ENCODE measurements around the gene PICALM.

PICALM gene

GRCh38 chr11:86073948-86074347 lies 5.1 kb upstream of the PICALM start:
- no peak for DNase-seq (ENCODE audit: low read depth)

- no peak for DNase-seq (ENCODE audit: low read depth)
Measured at GRCh38 chr11:86072211-86072610, 3.3 kb upstream of the PICALM start.

GRCh38 chr11:86070142-86071056 lies 1.5 kb upstream of the PICALM start:
- DNase-seq (ENCODE audit: low read depth), result no peak

GRCh38 chr11:86069408-86070101 lies 671 bp upstream of the PICALM start:
- DNase-seq (ENCODE audit: low read depth), result no peak

GRCh38 chr11:86068138-86068871 lies 579 bp downstream of the PICALM start:
- peak; percentile 24 for DNase-seq (ENCODE audit: low read depth)

GRCh38 chr11:86067851-86068137 lies 1.1 kb downstream of the PICALM start:
- DNase-seq (ENCODE audit: low read depth), result no peak

- DNase-seq (ENCODE audit: low read depth), result no peak
Measured at GRCh38 chr11:86067009-86067850, 1.7 kb downstream of the PICALM start.

- no peak for DNase-seq (ENCODE audit: low read depth)
Measured at GRCh38 chr11:86066657-86067008, 2.3 kb downstream of the PICALM start.

GRCh38 chr11:86066033-86066432 lies 2.9 kb downstream of the PICALM start:
- no peak for DNase-seq (ENCODE audit: low read depth)

GRCh38 chr11:86064220-86064803 lies 4.6 kb downstream of the PICALM start:
- DNase-seq (ENCODE audit: low read depth), result no peak

- no peak for DNase-seq (ENCODE audit: low read depth)
Measured at GRCh38 chr11:86063536-86063935, 5.3 kb downstream of the PICALM start.

- DNase-seq (ENCODE audit: low read depth), result no peak
Measured at GRCh38 chr11:86062719-86063118, 6.2 kb downstream of the PICALM start.

GRCh38 chr11:86061483-86062205 lies 7.2 kb downstream of the PICALM start:
- DNase-seq (ENCODE audit: low read depth), result no peak

- no peak for DNase-seq (ENCODE audit: low read depth)
Measured at GRCh38 chr11:86060544-86060943, 8.3 kb downstream of the PICALM start.

- no peak for DNase-seq (ENCODE audit: low read depth)
Measured at GRCh38 chr11:86058360-86058759, 10.5 kb downstream of the PICALM start.

- no peak for DNase-seq (ENCODE audit: low read depth)
Measured at GRCh38 chr11:86056351-86056854, 12.5 kb downstream of the PICALM start.

- DNase-seq (ENCODE audit: low read depth), result no peak
Measured at GRCh38 chr11:86052693-86053641, 15.9 kb downstream of the PICALM start.

- no peak for DNase-seq (ENCODE audit: low read depth)
Measured at GRCh38 chr11:86050196-86050709, 18.6 kb downstream of the PICALM start.

GRCh38 chr11:86047275-86047991 lies 21.5 kb downstream of the PICALM start:
- DNase-seq (ENCODE audit: low read depth), result peak; percentile 23

Data from T-helper 22 cell (primary cell).